Keratinocyte (primary cell): Measurements from ENCODE around the gene ZBTB17. TPM values are rescaled to one million over a fixed set of nuclear protein-coding genes. Genes with fewer than 3 reads are reported as not detected.

Experiments used
- DNase-seq: peaks from one replicate; pipeline ENCODE4 v3.0.0-alpha.2; 2011; ENCODE audit warnings: low read depth, missing footprints, low spot score
- FAIRE-seq: peaks from 2 replicates; lab custom pipeline; 2011; peaks lifted over from hg19 to GRCh38; lab: Jason Lieb, UNC
- H2AFZ ChIP-seq: 2 replicates; pipeline ENCODE4 v1.6.0; 2012; ENCODE audit warnings: low read length, control low read depth, inconsistent platforms; ENCODE audit not compliant: control insufficient read depth
- H3K27ac ChIP-seq: 2 replicates; pipeline ENCODE4 v1.5.1; 2011; ENCODE audit warnings: low read length; ENCODE audit not compliant: control insufficient read depth, insufficient read depth
- H3K27me3 ChIP-seq: 3 replicates; pipeline ENCODE4 v1.6.0; 2011; ENCODE audit warnings: low read length; ENCODE audit not compliant: control insufficient read depth, insufficient read depth; ENCODE audit errors: extremely low read depth
- H3K36me3 ChIP-seq, 2 experiments: 2 replicates in 1 of 2; 3 replicates in 1 of 2; pipeline ENCODE4 v1.5.1; 2011; ENCODE audit warnings: low read length in 2 of 2, mild to moderate bottlenecking in 1 of 2; ENCODE audit not compliant: control insufficient read depth in 2 of 2, insufficient read depth in 2 of 2; ENCODE audit errors: extremely low read depth in 1 of 2
- H3K4me1 ChIP-seq: 3 replicates; pipeline ENCODE4 v1.5.1; 2011; ENCODE audit warnings: low read length; ENCODE audit not compliant: control insufficient read depth, insufficient read depth; ENCODE audit errors: extremely low read depth
- H3K4me2 ChIP-seq: 3 replicates; pipeline ENCODE4 v1.6.0; 2011; ENCODE audit warnings: low read depth, low read length; ENCODE audit not compliant: control insufficient read depth, insufficient read depth; ENCODE audit errors: extremely low read depth
- H3K4me3 ChIP-seq, 3 experiments: fragments of 200-600 bp in 1 of 3; sonication (generic) in 1 of 3; 2 replicates in 2 of 3; 3 replicates in 1 of 3; pipeline ENCODE4 v1.5.1; 2011 to 2016; ENCODE audit warnings: low read length in 3 of 3, mild to moderate bottlenecking in 3 of 3, control low read depth in 2 of 3, inconsistent platforms in 1 of 3, low read depth in 1 of 3, mixed read lengths in 1 of 3, mixed run types in 1 of 3, moderate library complexity in 1 of 3; ENCODE audit not compliant: control insufficient read depth in 2 of 3, insufficient read depth in 2 of 3; ENCODE audit errors: extremely low read depth in 1 of 3
- H3K79me2 ChIP-seq: 2 replicates; pipeline ENCODE4 v1.6.0; 2012; ENCODE audit warnings: low read length; ENCODE audit not compliant: control insufficient read depth, insufficient read depth
- H3K9ac ChIP-seq: 3 replicates; pipeline ENCODE4 v1.6.0; 2011; ENCODE audit warnings: low read length; ENCODE audit not compliant: control insufficient read depth, insufficient read depth; ENCODE audit errors: extremely low read depth
- H3K9me1 ChIP-seq: 3 replicates; pipeline ENCODE4 v1.6.0; 2011; ENCODE audit warnings: low read length; ENCODE audit not compliant: control insufficient read depth, insufficient read depth; ENCODE audit errors: extremely low read depth
- H3K9me3 ChIP-seq: 2 replicates; pipeline ENCODE4 v1.5.1; 2012; ENCODE audit warnings: low read depth, low read length; ENCODE audit not compliant: control insufficient read depth
- H4K20me1 ChIP-seq: 3 replicates; pipeline ENCODE4 v1.6.0; 2011; ENCODE audit warnings: low read length; ENCODE audit not compliant: control insufficient read depth, insufficient read depth; ENCODE audit errors: extremely low read depth
- EZH2 ChIP-seq: IDR thresholded peaks from one replicate; pipeline ENCODE4 v1.6.1; 2012; ENCODE audit warnings: inconsistent platforms, mild to moderate bottlenecking, low read length, moderate library complexity
- dilution Hi-C: fragments of 300-500 bp; cut with MboI; formaldehyde crosslinking; loops from one replicate; pipeline ENCODE4 v1.7.0; 2020; ENCODE audit warnings: low sequenced_read_pairs; ENCODE audit not compliant: extremely low pct_ligation_motif_present
- polyA plus RNA-seq, 5 experiments: library from polyadenylated mRNA; depleted of rRNA in 3 of 5; stranded (reverse) in 3 of 5; stranded (forward) in 1 of 5; unstranded in 1 of 5; fragments of >200 nt; gene quantifications; 1 replicate in 1 of 5; 2 replicates in 3 of 5; 3 replicates in 1 of 5; pipeline versions ENCODE4 v1.2.1 to v1.2.3, GENCODE V29; 2011 to 2012; ENCODE audit warnings: missing spikeins in 2 of 5, low read depth in 1 of 5, low replicate concordance in 1 of 5
- TF ChIP-seq, protein P1 (sequence below), 3 experiments: IDR thresholded peaks in 1 of 3; conservative IDR thresholded peaks in 1 of 3; optimal IDR thresholded peaks in 1 of 3; 2 replicates in 2 of 3; 3 replicates in 1 of 3; pipeline versions ENCODE3 to v1.5.1; 2011; ENCODE audit warnings: low read length in 3 of 3, mild to moderate bottlenecking in 3 of 3, moderate library complexity in 2 of 3, control low read depth in 1 of 3, inconsistent platforms in 1 of 3; ENCODE audit not compliant: insufficient read depth in 2 of 3; ENCODE audit errors: extremely low read depth in 1 of 3

ZBTB17 gene
- polyA plus RNA-seq, 1 donor (not counting 4 experiments of a cell fraction or from before 2014, with no cell fraction given) = 18.4 TPM

DNA sequence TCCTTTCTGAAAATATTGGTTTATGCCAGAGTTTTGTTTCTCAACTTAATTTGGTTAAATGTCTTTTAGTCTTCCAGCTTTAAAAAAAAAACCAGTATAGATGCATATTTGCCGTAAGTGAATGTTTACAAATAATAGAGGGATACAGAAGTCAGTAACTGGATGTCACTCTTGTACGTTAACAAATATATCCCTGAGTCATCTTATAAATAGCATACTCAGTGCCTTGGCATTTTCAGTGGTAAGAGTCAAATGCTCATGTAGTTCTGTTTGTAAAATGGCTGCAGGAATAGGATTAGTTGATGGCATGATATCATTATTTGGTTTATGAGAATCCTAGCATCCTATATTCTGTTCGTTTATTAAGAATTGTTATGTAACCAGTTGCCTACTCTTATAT is 73.0 kb downstream of the ZBTB17 start:
- no peak for DNase-seq

DNA sequence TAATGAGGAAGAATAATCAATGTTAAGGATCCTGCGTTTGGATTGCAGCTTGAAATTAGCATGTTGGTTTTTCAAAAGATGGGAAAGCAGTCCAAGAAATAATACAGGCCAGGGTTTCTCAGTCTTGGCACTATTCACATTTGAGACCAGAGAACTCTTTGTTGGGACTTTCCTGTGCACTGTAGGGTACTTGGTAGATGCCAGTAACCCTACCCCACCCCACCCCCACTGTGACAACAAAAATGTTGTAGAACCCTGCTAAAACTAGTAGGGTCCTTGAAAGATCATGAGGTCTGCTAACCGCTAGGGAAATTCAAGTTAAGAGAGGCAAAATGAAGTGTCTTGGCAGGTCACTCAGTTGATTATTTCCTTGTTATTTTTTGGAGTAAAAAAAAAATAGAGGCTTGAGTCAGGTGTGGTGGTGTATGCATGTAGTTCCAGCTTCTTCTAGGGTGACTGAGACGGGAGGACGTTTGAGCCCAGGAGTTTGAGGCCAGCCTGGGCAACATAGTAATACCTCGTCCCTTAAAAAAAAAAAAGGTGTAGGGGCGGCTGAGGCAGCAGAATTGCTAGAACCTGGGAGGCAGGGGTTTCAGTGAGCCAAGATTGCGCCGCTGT is 75.1 kb downstream of the ZBTB17 start:
- dilution Hi-C loops = no loop called here
- peaks cover 96% of the 10 kb centered on the region for H3K79me2 ChIP-seq
- no peak overlapping the region for H3K4me3 ChIP-seq
- H3K27me3 ChIP-seq = no peaks in the 10 kb centered on the region
- H3K9me1 ChIP-seq = no peaks in the 10 kb centered on the region
- TF ChIP-seq EZH2 = no peak
- TF ChIP-seq, protein P1, sequence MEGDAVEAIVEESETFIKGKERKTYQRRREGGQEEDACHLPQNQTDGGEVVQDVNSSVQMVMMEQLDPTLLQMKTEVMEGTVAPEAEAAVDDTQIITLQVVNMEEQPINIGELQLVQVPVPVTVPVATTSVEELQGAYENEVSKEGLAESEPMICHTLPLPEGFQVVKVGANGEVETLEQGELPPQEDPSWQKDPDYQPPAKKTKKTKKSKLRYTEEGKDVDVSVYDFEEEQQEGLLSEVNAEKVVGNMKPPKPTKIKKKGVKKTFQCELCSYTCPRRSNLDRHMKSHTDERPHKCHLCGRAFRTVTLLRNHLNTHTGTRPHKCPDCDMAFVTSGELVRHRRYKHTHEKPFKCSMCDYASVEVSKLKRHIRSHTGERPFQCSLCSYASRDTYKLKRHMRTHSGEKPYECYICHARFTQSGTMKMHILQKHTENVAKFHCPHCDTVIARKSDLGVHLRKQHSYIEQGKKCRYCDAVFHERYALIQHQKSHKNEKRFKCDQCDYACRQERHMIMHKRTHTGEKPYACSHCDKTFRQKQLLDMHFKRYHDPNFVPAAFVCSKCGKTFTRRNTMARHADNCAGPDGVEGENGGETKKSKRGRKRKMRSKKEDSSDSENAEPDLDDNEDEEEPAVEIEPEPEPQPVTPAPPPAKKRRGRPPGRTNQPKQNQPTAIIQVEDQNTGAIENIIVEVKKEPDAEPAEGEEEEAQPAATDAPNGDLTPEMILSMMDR (optimal IDR thresholded peaks at IDR 0.05 in 1 of 3, IDR thresholded peaks at IDR 0.05 in 1 of 3, conservative IDR thresholded peaks at IDR 0.05 in 1 of 3; ENCODE audit: extremely low read depth in 1 of 3, insufficient read depth in 2 of 3, low read length in 3 of 3) = no peak
- H3K27ac ChIP-seq = peak overlapping the region; percentile 22
- FAIRE-seq = no peak
- no peak for DNase-seq
- no peak overlapping the region for H2AFZ ChIP-seq
- H3K36me3 ChIP-seq = peaks cover 0 to 6% of the 10 kb centered on the region in 2 experiments
- peaks cover 17% of the 10 kb centered on the region for H3K4me1 ChIP-seq
- H4K20me1 ChIP-seq = peaks cover 6% of the 10 kb centered on the region
- H3K9ac ChIP-seq = no peak overlapping the region
- no peaks in the 10 kb centered on the region for H3K9me3 ChIP-seq
- peak overlapping the region; percentile 5 for H3K4me2 ChIP-seq

More for the DNA sequence above, 73.0 kb downstream of the ZBTB17 start:
- Histone ChIP-seq H3K9me3 (no peaks in the 10 kb centered on the region), H3K4me2 (no peak overlapping the region), H4K20me1 (peaks cover 3% of the 10 kb centered on the region), H3K9me1 (no peaks in the 10 kb centered on the region), H3K27ac (peak overlapping the region; percentile 45), H3K4me3 (no peak overlapping the region), H3K36me3 (peaks cover 1 to 6% of the 10 kb centered on the region in 2 experiments), H3K79me2 (peaks cover 97% of the 10 kb centered on the region), H3K27me3 (no peaks in the 10 kb centered on the region), H3K4me1 (peaks cover 14% of the 10 kb centered on the region), H2AFZ (no peak overlapping the region), H3K9ac (no peak overlapping the region)
- TF ChIP-seq, protein P1 (optimal IDR thresholded peaks at IDR 0.05 in 1 of 3, IDR thresholded peaks at IDR 0.05 in 1 of 3, conservative IDR thresholded peaks at IDR 0.05 in 1 of 3; ENCODE audit: extremely low read depth in 1 of 3, insufficient read depth in 2 of 3, low read length in 3 of 3) = no peak
- TF ChIP-seq EZH2 = no peak
- no peak for FAIRE-seq
- dilution Hi-C loops = no loop called here
